T-helper 1 cell treated with Interleukin-12 subunit alpha and Interleukin-12 subunit beta and Interleukin-4 antibody, amounts not matched to agents 30 ng/mL and 1 ng/mL, for 36 hours (primary cell): Measurements from ENCODE around the gene NAA80. TPM values are rescaled to one million over a fixed set of nuclear protein-coding genes. Genes with fewer than 3 reads are reported as not detected.
"Not testable (repeated sequence)": the region's sequence is repeated elsewhere in the genome, so short reads cannot be mapped to it uniquely, and the experiment has no call there.

Experiments used
- intact Hi-C: fragments of 100-400 bp; cut with micrococcal nuclease; formaldehyde crosslinking; loops from one replicate; pipeline ENCODE4 v1.15.1; 2024
- total RNA-seq: library from RNA; stranded (reverse); gene quantifications from 2 replicates; pipeline ENCODE4 v1.2.3, GENCODE V29; 2022

Gene NAA80
- total RNA-seq, 1 donor from 2014 or later: 28.3 TPM

DNA sequence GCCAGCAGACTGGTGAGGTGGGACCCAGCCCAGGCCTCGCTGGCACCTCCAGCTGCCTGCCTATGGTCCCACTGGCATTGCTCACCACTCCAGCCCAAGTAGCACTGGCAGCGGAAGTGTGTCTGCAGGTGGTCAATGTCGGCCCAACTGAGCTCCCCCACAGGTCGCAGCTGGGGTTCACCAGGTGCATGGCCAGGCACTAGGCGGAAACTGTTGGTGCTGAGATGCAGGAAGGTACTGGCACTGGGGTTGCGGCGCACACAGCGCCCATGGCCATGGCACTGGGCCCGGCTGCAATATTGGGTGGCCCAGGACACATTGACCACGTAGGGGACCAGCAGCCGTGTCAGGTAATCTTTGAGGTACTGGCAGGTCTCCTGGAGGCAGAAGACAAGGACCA, 19.0 kb upstream of the NAA80 start:
- intact Hi-C loops: no loop called here

DNA sequence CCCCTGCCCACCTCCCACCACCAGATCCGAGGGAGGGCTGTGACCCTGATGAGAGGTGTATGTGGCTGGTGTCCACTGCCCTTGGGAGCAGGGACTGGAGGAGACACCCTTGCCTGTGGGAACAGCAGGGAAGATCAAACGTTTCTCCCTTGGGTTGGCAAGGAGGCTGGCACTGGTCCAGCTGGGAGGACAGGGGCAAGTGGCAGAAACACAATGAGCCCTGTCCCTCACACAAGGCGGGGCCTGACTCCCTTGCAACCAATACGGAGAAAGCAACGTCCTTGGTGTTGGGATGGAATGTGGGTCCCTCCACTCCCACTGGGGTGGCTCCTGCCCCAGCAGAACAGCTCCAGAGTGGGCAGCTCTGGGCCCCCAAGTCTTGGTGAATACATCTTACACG, 18.1 kb upstream of the NAA80 start:
- intact Hi-C loops: no loop called here

DNA sequence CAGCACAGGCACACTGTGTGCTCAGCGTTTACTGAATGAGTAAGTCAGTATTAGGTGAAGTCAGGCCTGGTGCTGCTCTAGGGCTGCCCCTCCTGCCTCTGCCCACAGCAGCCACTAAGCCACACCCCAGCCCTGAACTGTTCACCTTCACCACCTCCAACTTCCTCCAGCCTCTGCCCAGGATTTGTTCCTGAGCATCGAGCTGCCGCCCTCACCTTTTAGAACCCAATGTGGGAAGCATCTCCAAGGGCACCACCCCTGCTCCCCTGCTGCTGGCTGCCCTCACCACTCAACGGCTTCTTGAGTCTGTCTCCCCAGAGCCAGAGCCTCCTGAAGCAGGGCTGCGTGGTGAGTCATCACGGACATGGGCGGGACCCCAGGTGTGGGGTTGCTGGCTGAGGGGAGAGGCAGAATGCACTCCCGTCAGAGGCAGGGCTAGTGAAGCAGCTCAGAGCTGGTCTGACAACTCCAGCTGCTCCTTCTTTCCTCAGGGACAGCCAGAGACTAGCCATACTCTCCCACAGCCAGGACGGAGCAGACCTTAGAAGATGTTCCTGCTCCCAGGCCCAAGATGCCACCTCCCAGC, 17.5 kb upstream of the NAA80 start:
- intact Hi-C loops: no loop called here

DNA sequence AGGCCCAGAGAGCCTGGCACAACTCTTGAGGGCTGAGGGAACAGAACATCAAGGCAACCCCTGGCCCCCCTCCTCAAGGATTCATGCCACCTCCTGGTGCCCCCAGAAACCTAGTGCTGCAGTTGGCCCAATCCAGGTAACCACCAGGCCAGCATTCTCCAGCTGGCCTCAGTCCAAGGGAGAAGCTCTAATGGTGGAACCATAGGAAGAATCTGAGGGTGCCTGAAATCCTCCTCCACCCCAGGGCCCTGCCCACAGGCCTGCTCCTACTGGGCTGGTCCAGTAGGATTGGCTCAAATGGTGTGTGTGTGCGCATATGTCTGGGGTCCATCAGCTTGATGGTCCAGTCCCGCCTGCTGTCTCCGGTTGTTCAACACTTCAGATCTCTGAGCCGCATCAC, 15.6 kb upstream of the NAA80 start:
- intact Hi-C loops: no loop called here

DNA sequence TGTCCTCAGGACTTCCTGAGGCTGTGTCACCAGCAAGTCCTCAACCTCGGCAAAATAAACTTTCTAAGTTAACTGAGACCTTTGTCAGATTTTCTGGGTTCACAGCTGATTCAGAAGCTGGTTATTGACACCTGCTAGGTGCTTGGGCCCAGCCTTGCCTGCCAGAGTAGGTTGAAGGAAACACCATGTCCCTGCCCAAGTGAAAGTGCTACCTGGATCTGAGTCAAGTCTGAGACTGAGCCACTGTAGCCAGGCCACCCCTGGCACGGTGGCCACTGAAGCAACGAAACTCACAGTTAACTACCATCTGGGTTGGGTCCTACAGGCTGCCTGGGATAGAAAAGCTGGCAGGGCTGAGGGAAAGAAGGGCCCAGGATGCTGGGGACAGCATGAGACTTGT, 15.1 kb upstream of the NAA80 start:
- intact Hi-C loops: no loop called here

DNA sequence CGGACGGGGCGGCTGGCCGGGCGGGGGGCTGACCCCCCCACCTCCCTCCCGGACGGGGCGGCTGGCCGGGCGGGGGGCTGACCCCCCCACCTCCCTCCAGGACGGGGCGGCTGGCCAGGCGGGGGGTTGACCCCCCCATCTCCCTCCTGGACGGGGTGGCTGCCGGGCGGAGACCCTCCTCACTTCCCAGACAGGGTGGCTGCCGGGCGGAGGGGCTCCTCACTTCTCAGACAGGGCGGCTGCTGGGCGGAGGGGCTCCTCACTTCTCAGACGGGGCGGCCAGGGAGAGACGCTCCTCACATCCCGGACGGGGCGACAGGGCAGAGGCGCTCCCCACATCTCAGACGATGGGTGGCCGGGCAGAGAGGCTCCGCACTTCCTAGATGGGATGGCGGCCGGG, 12.8 kb upstream of the NAA80 start:
- intact Hi-C loops: not testable (repeated sequence)

DNA sequence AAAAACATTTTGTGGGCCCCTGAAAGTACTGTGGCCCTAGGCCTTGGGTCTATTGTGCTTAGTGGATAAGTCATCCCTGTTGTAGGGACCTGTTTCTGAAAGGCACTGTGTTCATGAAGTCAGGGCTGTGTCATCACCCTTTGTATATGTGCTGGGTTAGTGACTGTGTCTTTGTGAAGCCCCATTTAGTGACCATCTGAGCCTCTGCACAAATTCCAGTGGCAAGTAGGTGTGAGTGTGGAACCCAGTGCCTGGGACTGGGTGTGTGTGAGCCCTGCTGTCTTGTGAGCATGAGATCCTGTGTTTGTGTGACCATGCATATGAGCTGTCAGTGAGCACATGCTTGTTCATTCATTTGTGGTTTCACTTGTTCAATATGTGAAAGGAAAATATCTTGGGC, 5.4 kb upstream of the NAA80 start:
- intact Hi-C loops: no loop called here

DNA sequence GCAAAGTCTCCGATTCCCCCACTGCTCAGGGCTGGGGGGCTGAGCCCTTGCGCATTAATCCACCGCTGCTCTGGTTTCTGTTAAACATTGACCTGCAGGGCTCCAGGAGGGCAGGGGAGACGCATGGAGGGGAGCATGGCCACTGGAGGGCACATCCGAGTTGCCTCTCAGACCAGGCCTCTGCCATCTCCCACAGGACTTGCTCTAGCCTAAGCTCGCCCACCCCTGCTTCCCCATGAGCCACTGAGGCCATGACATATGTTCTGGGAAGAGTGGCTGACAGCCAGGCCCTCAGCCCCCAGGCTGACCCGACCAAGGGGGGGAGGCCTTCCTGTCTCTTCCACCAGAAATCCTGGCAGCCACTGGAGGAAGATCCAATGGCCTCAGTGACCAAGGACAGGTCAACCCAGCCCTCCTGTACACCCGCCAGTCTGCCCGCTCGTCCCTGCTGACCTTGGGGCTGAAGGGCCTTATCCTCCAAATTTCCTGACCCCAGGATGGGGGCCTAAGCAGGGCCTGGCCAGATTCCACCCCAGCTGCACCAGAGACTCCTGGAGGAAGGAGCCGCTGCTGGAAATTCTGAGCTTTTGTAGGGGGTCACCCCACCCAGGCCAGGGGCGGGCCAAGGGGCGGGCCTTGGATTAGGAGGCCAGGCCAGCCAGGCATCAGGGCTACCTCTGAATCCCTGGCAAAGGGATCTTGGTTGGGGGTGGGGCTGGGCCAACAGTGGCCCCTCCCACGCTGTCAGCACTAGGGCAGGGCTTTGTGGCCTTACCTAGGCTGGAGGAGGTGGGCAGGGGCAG, 4.0 kb upstream of the NAA80 start, which contains the start of gene HYAL1:
TSS of gene HYAL1 (minus strand) at position 562 of the 803 bp plus-strand sequence. CDS start 618 bp downstream, outside the sequence.
- intact Hi-C loops: no loop called here

DNA sequence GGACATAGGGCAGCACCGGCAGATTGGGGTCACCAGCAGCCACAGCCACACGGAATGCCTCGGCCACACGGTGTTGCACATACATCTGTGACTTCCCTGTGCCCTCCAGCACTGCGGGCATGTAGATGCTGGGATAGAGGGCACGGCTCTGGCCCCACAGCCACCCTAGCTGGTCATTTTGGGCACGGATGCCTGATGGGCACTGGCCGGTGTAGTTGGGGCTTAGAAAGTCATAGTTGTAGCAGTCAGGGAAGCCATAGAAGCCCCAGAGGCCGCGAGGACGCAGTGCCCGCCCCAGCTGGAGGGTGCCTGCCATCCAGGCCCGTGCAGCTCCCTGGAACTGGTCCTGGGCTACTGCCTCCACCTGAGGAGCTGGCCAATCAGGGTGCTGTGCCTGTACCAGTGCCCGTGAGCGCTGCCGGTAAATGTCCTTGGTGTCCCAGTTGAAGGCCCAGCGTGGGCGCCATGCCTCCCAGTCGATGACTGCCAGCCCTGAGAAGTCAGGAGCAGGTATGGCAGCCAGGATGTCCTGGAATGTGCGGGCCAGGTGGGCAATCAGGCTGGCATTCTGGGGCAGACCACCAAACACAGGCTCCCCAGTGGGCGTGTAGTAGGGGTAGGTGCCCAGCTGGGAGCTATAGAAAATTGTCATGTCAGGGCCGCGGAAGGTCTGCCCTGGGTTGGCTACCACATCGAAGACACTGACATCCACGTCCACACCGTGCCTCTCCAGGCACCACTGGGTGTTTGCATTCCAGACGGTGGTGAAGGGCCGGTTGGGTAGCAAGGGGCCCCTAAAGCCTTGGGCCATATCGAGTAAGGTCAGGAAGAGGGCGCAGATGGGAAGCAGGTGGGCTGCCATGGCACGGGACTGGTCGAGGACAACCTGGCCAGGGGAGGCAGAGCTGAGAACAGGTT, 3.1 kb upstream of the NAA80 start:
- intact Hi-C loops: no loop called here

DNA sequence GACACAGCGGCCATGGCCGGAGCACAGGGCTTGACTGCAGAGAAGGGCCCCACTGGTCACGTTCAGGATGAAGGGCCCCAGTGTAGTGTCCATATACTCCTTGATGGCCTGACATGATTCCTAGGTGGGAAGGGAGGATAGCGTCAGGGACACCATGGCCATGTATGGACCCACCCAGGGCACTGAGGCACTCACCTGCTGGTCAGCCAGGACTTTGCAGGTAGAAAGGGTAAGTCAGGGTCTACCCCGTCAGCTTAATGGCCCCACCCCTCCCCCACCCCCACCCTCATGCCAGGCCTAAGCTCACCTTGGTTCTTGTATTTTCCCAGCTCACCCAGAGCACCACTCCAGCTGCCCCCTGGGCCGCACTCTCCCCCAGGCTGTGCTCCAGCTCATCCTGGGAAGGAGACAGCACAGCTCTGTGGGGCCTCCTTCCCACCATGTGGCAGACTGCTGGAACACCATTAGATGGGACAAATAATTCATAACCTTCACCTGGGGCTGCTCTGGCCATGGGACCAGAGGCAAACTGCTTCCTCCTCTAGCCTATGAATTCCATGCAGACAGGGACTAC, 1.6 kb upstream of the NAA80 start:
- intact Hi-C loops: loop anchor here (1.0 kb wide), 2 partner anchors 8 to 10 kb away; partner anchors contain the start of gene IFRD2

DNA sequence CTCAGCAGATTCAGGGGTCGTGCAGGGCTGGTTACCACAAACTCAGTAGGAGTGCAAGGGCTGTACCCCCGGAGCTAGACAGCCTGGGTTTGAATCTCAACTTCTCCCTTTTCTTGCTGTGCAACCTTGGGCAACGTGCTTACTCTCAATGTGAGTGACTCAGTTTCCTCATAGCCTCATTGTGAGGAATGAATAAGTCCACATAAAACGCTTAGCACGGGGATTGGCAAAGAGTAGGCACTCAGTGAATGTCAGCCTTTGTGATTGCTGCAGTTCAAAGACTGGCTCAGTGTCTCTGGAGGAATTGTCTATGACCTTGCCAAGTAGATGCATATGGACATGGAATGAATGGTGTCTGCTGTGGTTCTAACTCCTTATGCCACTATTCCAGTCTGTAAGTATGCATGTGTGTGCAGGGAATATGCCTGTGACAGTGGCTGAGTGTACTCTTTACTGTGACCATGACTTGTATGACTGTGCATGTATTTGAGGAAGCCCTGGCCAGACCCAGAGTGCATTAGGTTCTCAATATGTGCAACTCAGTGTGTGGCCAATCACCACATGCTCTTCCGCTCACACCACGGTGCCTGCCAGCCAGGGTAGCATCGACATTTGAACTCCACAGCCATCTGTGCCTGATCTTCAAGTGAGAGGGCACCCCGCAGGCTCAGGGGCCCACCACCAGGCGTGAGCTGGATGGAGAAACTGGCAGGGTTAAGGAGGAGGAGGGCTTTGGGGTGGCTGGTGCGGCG, 900 bp upstream of the NAA80 start:
- intact Hi-C loops: loop anchor here (1.0 to 10.0 kb wide), 29 partner anchors 8 to 1859 kb away; partner anchors contain the start of genes AMIGO3, APEH, ARIH2 and CCDC51

DNA sequence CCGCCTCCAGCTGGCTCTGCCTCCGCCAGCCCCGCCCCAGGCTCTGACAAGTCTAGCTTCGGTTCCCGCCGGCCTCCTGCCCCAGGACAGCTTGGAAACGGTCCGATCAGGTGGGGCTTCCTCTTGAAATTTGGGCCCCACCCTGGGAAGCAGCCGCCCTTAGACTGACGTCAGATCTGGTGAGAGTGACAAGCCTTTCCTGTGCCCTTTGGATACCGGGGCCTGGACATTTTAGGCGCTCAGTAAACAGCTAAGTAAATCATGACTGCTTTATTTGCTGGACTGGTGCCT, 378 bp upstream of the NAA80 start:
- intact Hi-C loops: loop anchor here (1.0 to 10.0 kb wide), 27 partner anchors 22 to 1859 kb away; partner anchors contain the start of genes AMIGO3, APEH, ARIH2 and CCDC51

DNA sequence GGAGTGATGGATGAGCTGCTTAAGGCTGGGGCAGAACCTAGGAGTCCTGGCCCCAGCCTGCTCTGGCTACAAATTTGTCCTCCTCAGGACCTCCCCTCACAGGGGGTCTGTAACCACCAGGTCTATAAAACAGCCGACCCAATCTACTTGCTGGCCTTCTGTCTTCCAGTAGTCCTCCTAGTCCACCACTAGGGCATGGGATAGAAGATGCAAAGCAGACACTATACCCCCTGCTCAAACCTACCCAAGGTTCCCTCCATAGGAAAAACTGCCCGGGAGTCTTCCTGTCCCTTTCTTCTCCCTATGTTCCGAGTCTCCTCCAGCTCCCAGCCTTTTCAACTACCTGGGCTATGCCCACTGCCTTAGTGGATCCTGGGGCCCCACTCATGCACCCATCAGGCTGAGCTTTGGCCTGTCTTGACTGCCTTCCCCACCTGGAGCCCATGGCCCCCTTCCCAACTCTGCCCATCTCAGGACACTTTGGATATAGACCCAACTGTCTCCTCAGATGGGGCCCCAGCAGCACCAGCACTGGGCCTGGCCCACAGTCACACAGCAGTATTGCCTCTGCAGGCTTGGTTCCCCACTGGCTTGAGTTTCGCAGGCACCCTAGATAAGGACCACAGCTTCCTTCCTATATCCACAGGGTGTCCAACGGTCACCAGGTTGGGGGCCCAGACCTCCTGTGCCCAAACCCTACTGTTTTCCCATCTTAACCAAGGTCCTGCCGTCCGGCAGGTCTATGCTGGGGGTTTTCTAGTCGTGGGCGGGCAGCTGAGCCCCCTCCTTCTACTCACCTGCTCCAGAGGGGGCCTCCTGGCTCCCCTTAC, 1.1 kb downstream of the NAA80 start:
- intact Hi-C loops: loop anchor here (1.0 to 10.0 kb wide), 13 partner anchors 67 to 1857 kb away; partner anchors contain the start of genes ARIH2, CCDC51, CISH and DAG1

DNA sequence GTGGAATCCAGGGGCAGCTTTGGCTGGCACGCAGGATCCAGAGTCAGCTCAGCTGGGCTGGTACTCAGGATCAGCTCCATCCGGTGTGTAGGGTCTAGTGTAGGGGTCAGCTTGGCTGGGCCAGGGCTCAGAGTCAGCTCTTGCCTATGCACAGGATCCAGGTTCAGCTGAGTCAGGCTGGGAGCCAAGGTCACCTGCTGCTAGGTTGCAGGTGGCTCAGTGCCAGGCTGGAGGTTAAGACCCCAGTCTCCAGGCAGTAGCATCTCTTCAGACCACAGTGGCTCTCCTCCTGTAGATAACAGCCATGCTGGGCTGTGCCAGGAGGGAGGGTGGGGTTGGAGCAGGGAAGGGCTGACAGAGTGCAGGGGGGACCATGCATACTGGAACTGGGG, 1.8 kb downstream of the NAA80 start:
- intact Hi-C loops: loop anchor here (5.0 to 10.0 kb wide), 5 partner anchors 440 to 1380 kb away; partner anchors contain the start of genes ARIH2, DAG1, IMPDH2 and NDUFAF3

DNA sequence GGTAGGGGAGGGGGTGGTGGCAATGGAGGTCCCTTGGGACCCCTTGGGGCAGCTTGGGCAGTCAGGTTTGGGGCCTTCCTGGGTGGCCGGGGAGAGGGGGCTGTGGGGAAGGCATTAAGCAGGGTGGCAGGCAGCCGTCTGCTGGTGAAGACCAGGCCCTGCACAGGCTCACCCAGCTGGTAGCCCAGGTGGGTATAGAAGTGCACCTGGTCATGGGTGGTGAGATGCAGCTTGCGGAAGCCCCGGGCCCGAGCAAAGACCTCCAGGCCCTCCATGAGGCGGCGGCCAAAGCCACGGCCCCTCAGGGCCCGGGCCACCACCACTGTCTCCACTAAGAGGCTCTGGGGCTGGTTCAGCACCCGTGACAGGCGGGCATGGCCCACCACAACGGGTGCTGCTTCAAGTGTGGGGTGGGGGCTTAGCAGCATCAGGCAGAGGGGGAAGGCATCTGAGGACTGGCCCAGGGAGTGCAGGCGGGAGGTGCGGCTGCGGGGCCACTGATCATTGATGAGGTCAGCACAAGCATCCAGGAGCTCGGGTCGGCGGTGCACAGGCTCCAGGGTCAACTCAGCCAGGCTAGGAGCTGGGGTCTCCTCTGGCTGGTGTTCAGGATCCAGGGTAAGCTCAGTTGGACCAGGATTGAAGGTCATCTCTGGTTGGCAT, 2.4 kb downstream of the NAA80 start:
- intact Hi-C loops: loop anchor here (5.0 to 10.0 kb wide), 5 partner anchors 440 to 1380 kb away; partner anchors contain the start of genes ARIH2, DAG1, IMPDH2 and NDUFAF3

DNA sequence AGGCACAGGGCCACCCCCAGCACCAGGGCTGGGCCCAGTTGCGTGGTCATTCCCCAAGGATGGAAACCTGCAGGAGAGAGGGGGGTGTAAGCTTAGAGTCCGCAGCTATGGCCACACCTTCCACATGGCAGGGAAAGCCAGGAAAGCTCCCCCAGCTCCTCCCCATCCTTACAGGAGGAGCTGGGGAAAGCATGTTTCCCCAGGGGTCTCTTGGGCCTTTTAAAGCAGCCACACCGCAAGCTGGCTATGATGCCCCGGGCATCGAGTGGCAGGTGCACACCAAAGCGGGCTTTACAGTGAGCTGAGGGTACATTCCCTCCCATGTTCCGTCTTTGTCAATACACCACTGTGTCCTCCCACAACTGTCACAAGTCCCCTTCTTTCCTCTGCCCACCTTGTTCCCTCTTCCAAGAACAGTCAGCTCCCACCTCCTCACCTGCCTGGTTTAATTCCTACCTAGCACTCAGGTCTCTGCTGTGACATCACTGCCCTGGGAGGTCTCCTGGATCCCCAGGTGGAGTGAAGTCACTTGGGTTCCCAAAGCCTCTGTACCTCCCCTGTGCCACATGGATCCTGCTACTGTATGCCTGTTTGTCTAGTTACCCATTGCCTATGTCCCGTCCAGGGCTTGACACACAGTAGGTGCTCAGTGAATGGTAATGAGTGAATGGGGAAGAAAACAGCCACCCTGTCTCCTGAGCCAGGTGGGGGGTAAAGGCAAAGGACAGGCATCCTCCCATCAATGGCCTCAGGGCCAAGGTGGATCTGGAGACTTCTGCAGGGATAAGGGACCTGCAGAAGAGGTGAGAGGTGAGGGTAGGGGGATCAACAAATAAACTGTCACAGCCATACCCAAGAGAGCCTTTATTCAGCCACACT, 3.4 kb downstream of the NAA80 start:
- intact Hi-C loops: loop anchor here (5.0 to 10.0 kb wide), 5 partner anchors 438 to 1378 kb away; partner anchors contain the start of genes ARIH2, DAG1, IMPDH2 and NDUFAF3
